Measurements from ENCODE around the gene LRRC40. TPM values are rescaled to one million over a fixed set of nuclear protein-coding genes. Genes with fewer than 3 reads are reported as not detected.

Gene LRRC40
- total RNA-seq, 4 donors from 2014 or later, result 11.5 to 15.4 (median 14.6) TPM

DNA sequence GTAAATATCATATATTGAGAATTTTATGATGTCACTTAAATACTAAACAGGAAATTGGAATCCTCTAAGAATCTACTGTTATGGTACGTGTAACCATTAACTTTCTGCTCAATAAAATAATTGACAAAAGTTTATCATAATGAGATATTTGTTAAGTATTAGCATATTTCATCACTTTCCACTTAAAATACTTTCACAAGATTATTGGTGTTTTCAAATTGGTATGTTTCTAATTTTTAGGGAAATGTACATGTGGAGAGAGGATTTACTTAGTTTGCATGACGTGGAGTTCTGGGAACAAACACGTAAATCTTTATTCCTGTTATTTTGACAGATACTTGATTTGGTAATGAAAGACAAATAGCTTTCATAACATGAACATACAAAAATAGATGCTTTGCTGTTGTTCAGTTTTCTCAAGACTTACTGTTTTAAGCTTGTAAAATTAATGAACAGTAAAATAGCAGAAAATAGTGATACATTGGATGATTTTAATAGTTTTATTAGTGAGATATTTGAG is 17.4 kb upstream of the LRRC40 start:
- TF ChIP-seq EP300 (IDR thresholded peaks at IDR 0.05) (no peak), POLR2AphosphoS5 (IDR thresholded peaks at IDR 0.05) (no peak), POLR2A (IDR thresholded peaks at IDR 0.05; ENCODE audit: low read depth) (no peak)
- TF ChIP-seq, protein P1, sequence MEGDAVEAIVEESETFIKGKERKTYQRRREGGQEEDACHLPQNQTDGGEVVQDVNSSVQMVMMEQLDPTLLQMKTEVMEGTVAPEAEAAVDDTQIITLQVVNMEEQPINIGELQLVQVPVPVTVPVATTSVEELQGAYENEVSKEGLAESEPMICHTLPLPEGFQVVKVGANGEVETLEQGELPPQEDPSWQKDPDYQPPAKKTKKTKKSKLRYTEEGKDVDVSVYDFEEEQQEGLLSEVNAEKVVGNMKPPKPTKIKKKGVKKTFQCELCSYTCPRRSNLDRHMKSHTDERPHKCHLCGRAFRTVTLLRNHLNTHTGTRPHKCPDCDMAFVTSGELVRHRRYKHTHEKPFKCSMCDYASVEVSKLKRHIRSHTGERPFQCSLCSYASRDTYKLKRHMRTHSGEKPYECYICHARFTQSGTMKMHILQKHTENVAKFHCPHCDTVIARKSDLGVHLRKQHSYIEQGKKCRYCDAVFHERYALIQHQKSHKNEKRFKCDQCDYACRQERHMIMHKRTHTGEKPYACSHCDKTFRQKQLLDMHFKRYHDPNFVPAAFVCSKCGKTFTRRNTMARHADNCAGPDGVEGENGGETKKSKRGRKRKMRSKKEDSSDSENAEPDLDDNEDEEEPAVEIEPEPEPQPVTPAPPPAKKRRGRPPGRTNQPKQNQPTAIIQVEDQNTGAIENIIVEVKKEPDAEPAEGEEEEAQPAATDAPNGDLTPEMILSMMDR (IDR thresholded peaks at IDR 0.05), result no peak
- Histone ChIP-seq H3K4me3 (peak overlapping the region in 2 of 4 donors; percentile 84 to 86), H3K27ac (replicated peaks in 1 of 4) (peak overlapping the region; percentile 94 to 97 (median 96)), H3K4me1 (peaks cover 60 to 67% (median 63%) of the 10 kb centered on the region in 4 donors), H3K27me3 (no peaks in the 10 kb centered on the region), H3K36me3 (peaks cover 0 to 27% (median 9%) of the 10 kb centered on the region in 4 donors), H3K9me3 (no peaks in the 10 kb centered on the region)
- 34% methylated on average over 3 of the region's 3 CpGs for WGBS
- DNase-seq (ENCODE audit: extremely low spot score), result no peak
- intact Hi-C loops (cut with DNase I), result no loop called here

DNA sequence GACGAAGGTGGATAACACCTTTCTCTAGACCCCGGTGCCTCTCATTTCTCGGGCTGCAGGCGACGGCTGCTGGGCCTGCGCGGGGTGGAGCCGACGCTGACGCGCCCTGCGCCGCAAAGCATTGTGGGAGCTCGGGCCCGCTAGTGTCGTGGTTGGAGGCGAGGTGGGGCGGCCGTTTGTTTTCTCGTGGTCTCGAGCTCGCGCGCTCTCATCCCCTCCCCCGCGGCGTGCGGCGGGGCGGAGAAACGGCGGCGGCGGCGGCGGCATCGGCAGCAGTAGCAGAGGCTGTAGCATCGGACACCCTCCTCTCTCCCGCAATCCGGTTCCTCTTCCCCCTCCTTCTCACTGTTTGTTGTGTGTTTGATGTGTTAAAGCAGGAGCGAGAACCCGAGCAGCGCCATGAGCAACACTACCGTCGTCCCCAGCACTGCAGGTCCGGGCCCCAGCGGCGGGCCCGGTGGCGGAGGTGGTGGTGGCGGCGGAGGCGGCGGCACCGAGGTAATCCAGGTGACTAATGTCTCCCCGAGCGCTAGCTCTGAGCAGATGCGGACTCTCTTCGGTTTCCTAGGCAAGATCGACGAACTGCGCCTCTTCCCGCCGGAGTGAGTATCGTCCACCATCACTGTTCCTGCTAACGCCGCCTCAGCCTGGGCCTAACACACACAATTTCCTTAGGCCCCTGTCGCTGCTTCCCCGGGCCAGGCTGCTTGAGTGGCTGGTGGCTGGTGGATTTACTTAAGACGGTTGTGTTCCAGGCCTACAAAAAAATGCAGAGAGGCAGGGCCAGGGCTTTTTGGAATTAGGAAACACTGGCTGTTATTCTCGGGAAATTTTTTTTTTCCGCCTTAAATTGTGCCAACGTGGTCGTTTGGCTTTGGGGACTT is 16.1 kb upstream of the LRRC40 start, which contains the start of gene SRSF11:
Gene SRSF11 (plus strand): TSS at position 143 of the 884 bp plus-strand sequence. CDS start 257 bp downstream, at position 400.
- no peaks in the 10 kb centered on the region for H3K27me3 ChIP-seq
- peaks cover 47 to 54% (median 50%) of the 10 kb centered on the region in 4 donors for H3K4me1 ChIP-seq
- intact Hi-C loops (cut with DNase I), result loop anchor here (1.0 kb wide), 1 partner anchor 133 kb away; the partner anchor contains the start of gene ANKRD13C
- peak within 1 kb of the TSS; percentile 79 to 86 (median 82) for H3K4me3 ChIP-seq
- H3K9me3 ChIP-seq, result no peaks in the 10 kb centered on the region
- WGBS, result under 1% methylated on average over 40 of the region's 74 CpGs
- H3K36me3 ChIP-seq, result peaks cover 0 to 25% (median 10%) of the 10 kb centered on the region in 4 donors
- TF ChIP-seq, protein P1 (IDR thresholded peaks at IDR 0.05), result peak in 2 of 3 experiments; percentile 8 to 28
- peak; percentile 21 for TF ChIP-seq POLR2A (IDR thresholded peaks at IDR 0.05; ENCODE audit: low read depth)
- TF ChIP-seq POLR2AphosphoS5 (IDR thresholded peaks at IDR 0.05), result peak; percentile 89 to 92
- no peak for TF ChIP-seq EP300 (IDR thresholded peaks at IDR 0.05)
- H3K27ac ChIP-seq (replicated peaks in 1 of 4), result peak within 1 kb of the TSS; percentile 94 to 97 (median 96)
- DNase-seq (ENCODE audit: extremely low spot score), result peak; percentile 98

DNA sequence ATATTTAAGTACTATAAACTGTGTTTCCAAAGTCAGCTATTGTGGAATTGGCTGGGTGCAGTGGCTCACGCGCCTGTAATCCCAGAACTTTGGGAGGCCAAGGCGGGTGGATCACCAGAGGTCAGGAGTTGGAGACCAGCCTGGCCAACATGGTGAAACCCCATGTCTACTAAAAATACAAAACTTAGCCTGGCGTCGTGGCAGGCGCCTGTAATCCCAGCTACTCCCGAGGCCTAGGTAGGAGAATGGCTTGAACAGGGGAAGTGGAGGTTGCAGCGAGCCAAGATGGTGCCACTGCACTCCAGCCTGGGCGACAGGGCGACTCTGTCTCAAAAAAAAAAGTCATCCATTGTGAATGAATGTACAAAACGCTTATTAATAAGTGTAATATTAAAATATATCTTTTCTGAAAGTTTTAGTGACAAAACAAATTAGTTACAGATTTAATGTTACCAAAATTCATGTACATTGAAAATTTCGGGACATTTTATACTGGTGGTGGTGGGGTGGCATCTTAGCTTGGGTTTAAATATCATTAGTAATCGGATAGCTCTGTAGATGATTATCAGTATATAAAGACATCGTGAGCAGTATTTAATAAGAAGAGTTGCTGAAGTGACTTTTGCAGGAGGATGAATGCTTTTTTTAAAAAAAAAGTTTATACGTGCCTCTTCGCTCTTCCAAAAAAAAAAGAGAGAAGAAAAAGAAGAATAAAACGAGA is 15.3 kb upstream of the LRRC40 start:
- H3K36me3 ChIP-seq, result peaks cover 0 to 25% (median 14%) of the 10 kb centered on the region in 4 donors
- peaks cover 42 to 46% (median 44%) of the 10 kb centered on the region in 4 donors for H3K4me1 ChIP-seq
- peak overlapping the region; percentile 94 to 97 (median 96) for H3K27ac ChIP-seq (replicated peaks in 1 of 4)
- intact Hi-C loops (cut with DNase I), result loop anchor here (1.0 kb wide), 1 partner anchor 134 kb away; the partner anchor contains the start of gene ANKRD13C
- H3K27me3 ChIP-seq, result no peaks in the 10 kb centered on the region
- no peaks in the 10 kb centered on the region for H3K9me3 ChIP-seq
- TF ChIP-seq POLR2A (IDR thresholded peaks at IDR 0.05; ENCODE audit: low read depth) (no peak), POLR2AphosphoS5 (IDR thresholded peaks at IDR 0.05) (no peak), EP300 (IDR thresholded peaks at IDR 0.05) (no peak)
- TF ChIP-seq, protein P1 (IDR thresholded peaks at IDR 0.05), result no peak
- WGBS, result 52% methylated on average over 17 of the region's 17 CpGs
- H3K4me3 ChIP-seq, result peak overlapping the region; percentile 79 to 86 (median 82)
- DNase-seq (ENCODE audit: extremely low spot score), result no peak

DNA sequence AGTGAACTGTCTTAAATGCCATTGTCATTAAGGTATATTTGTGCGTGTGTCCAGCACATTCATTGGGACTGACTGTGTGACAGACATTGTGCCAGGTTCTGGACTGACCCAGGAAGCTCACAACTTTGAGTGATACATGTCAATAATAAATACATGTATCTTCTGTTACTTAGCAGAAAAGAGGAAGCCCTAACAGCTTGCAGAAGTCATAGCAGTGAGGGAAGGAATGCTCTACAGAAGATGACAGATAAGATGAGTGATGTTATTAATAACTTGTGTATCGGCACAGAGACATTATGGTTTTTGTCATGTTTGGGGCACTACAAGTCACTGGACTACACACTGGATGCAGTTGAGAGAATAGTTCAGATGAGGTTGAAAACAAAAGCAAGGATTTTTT is 14.6 kb upstream of the LRRC40 start:
- peaks cover 0 to 25% (median 18%) of the 10 kb centered on the region in 4 donors for H3K36me3 ChIP-seq
- TF ChIP-seq, protein P1 (IDR thresholded peaks at IDR 0.05), result no peak
- TF ChIP-seq POLR2A (IDR thresholded peaks at IDR 0.05; ENCODE audit: low read depth) (no peak), POLR2AphosphoS5 (IDR thresholded peaks at IDR 0.05) (no peak), EP300 (IDR thresholded peaks at IDR 0.05) (no peak)
- peaks cover 38 to 40% (median 39%) of the 10 kb centered on the region in 4 donors for H3K4me1 ChIP-seq
- intact Hi-C loops (cut with DNase I), result no loop called here
- no peaks in the 10 kb centered on the region for H3K27me3 ChIP-seq
- H3K27ac ChIP-seq (replicated peaks in 1 of 4), result no peak overlapping the region
- H3K4me3 ChIP-seq, result no peak overlapping the region
- DNase-seq (ENCODE audit: extremely low spot score), result no peak
- 89% methylated on average over 2 of the region's 2 CpGs for WGBS
- no peaks in the 10 kb centered on the region for H3K9me3 ChIP-seq

All from esophagus muscularis mucosa (tissue), 4 donors.